PC-9 (cell line): ENCODE data around the gene FRMPD2.

Experiments
- CTCF ChIP-seq: fragments of 200-600 bp; sonication (generic); conservative IDR thresholded peaks from 2 replicates; pipeline ENCODE4 v1.6.1; 2017; ENCODE audit warnings: mixed run types, antibody characterized with exemption, mild to moderate bottlenecking, moderate library complexity
- EZH2 ChIP-seq: fragments of 200-600 bp; sonication (generic); IDR thresholded peaks from 2 replicates; pipeline ENCODE4 v1.8.0; 2017; ENCODE audit warnings: antibody characterized with exemption, low read depth

GRCh38 chr10:48242171-48242904 lies 32.2 kb downstream of the FRMPD2 start:
- TF ChIP-seq CTCF (no peak), EZH2 (no peak)
